ENCODE data around the gene CNN3. TPM values are rescaled to one million over a fixed set of nuclear protein-coding genes. Genes with fewer than 3 reads are reported as not detected.

CNN3 gene
- total RNA-seq, 4 donors from 2014 or later = 334 to 604 (median 452) TPM

GRCh38 chr1:94856004-94856403 is 70.9 kb downstream of the CNN3 start:
- peaks cover 0 to 10% of the 10 kb centered on the region in 2 donors for H3K4me1 ChIP-seq
- TF ChIP-seq CTCF (IDR thresholded peaks at IDR 0.05) = no peak
- no peak for TF ChIP-seq POLR2A (IDR thresholded peaks at IDR 0.05)
- H3K9me3 ChIP-seq = no peaks in the 10 kb centered on the region
- H3K27me3 ChIP-seq = no peaks in the 10 kb centered on the region
- DNase-seq = no peak
- no peak overlapping the region for H3K4me3 ChIP-seq
- peak overlapping the region; percentile 88 to 89 for H3K27ac ChIP-seq
- H3K36me3 ChIP-seq = no peaks in the 10 kb centered on the region
- intact Hi-C loops (cut with DNase I; ENCODE audit: low total_unique reads) = loop anchor here (10.0 kb wide), 1 partner anchor 69 kb away; the partner anchor contains the start of gene CNN3

- peak overlapping the region; percentile 88 to 89 for H3K27ac ChIP-seq
- H3K4me1 ChIP-seq = peaks cover 0 to 7% of the 10 kb centered on the region in 2 donors
- intact Hi-C loops (cut with DNase I; ENCODE audit: low total_unique reads) = loop anchor here (2.0 to 10.0 kb wide), 2 partner anchors 69 to 187 kb away; partner anchors contain the start of gene CNN3
- no peaks in the 10 kb centered on the region for H3K27me3 ChIP-seq
- TF ChIP-seq CTCF (IDR thresholded peaks at IDR 0.05) = no peak
- TF ChIP-seq POLR2A (IDR thresholded peaks at IDR 0.05) = no peak
- H3K9me3 ChIP-seq = no peaks in the 10 kb centered on the region
- no peak overlapping the region for H3K4me3 ChIP-seq
- DNase-seq = no peak
- no peaks in the 10 kb centered on the region for H3K36me3 ChIP-seq
Measured at GRCh38 chr1:94855307-94855700, 71.6 kb downstream of the CNN3 start.

DNA sequence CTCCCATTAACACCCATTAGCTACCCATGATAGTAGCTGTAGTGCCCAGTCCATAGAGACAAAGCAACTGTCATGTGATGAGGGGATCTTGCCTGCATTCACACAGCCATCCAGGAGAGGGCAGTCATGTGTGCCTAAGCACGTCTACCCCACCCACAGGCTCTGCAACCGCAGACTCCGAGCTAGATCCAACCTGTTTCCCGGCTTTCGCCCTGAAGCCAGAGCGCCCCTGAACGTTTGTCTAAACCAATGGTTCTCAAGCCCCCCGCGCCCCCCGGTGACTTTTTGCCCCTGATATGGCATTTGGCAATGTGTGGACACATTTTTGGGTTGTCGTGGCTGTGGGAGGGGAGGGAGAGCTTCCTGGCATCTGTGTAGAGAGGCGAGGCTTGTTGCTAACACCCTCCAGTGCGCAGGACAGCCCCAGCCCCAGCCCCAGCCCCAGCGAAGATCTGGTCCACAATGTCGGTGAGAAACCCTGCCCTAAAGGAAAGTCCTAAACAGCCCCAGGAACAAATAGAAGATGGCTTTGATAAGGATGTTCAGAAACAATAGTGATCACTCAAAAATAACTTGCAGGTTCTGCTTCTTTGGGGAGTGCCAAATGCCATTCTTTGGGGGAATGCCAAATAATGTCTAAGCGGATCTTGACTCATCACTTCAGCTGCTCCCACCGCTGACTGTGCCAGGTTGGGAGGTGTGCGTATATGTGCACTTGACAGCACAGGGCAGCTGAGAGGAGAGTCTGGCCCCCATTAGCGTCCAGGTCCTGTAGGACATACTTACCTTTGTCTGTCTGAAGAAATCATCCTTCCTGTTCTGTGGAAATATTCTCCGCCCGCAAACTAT is 72.2 kb downstream of the CNN3 start:
- Histone ChIP-seq H3K27ac (peak overlapping the region; percentile 88 to 89), H3K4me1 (peaks cover 0 to under 1% of the 10 kb centered on the region in 2 donors), H3K36me3 (no peaks in the 10 kb centered on the region), H3K9me3 (no peaks in the 10 kb centered on the region), H3K4me3 (peak overlapping the region; percentile 38 to 40), H3K27me3 (no peaks in the 10 kb centered on the region)
- intact Hi-C loops (cut with DNase I; ENCODE audit: low total_unique reads) = loop anchor here (2.0 to 10.0 kb wide), 2 partner anchors 70 to 188 kb away; partner anchors contain the start of gene CNN3
- peak; percentile 88 to 92 for DNase-seq
- TF ChIP-seq CTCF (IDR thresholded peaks at IDR 0.05) = peak; percentile 88 to 99 (median 98)
- TF ChIP-seq POLR2A (IDR thresholded peaks at IDR 0.05) = no peak

- DNase-seq = no peak
- H3K9me3 ChIP-seq = no peaks in the 10 kb centered on the region
- H3K36me3 ChIP-seq = no peaks in the 10 kb centered on the region
- H3K4me3 ChIP-seq = no peak overlapping the region
- H3K27me3 ChIP-seq = no peaks in the 10 kb centered on the region
- H3K4me1 ChIP-seq = no peaks in the 10 kb centered on the region
- intact Hi-C loops (cut with DNase I; ENCODE audit: low total_unique reads) = loop anchor here (10.0 kb wide), 1 partner anchor 72 kb away; the partner anchor contains the start of gene CNN3
- TF ChIP-seq POLR2A (IDR thresholded peaks at IDR 0.05) = no peak
- peak in 3 of 4 experiments; percentile 21 to 40 (median 26) for TF ChIP-seq CTCF (IDR thresholded peaks at IDR 0.05)
- H3K27ac ChIP-seq = peak overlapping the region; percentile 21 to 40
Measured at GRCh38 chr1:94852788-94853187, 74.1 kb downstream of the CNN3 start.

- no peak overlapping the region for H3K27ac ChIP-seq
- H3K36me3 ChIP-seq = no peaks in the 10 kb centered on the region
- TF ChIP-seq POLR2A (IDR thresholded peaks at IDR 0.05) (no peak), CTCF (IDR thresholded peaks at IDR 0.05) (no peak)
- intact Hi-C loops (cut with DNase I; ENCODE audit: low total_unique reads) = loop anchor here (10.0 kb wide), 1 partner anchor 73 kb away; the partner anchor contains the start of gene CNN3
- no peak for DNase-seq
- H3K4me3 ChIP-seq = no peak overlapping the region
- no peaks in the 10 kb centered on the region for H3K27me3 ChIP-seq
- no peaks in the 10 kb centered on the region for H3K4me1 ChIP-seq
- H3K9me3 ChIP-seq = no peaks in the 10 kb centered on the region
Measured at GRCh38 chr1:94851571-94851970, 75.3 kb downstream of the CNN3 start.

Data from uterus (tissue), 4 donors.